SK-N-DZ (cell line): ENCODE data around the gene FPGS. TPM values are rescaled to one million over a fixed set of nuclear protein-coding genes. Genes with fewer than 3 reads are reported as not detected.
"Not testable (repeated sequence)": the region's sequence is repeated elsewhere in the genome, so short reads cannot be mapped to it uniquely, and the experiment has no call there.

ENCODE experiments used
- DNase-seq: peaks from one replicate; pipeline ENCODE4 v3.0.0-alpha.2; 2015; ENCODE audit warnings: low spot score
- polyA plus RNA-seq, 2 experiments: library from polyadenylated mRNA; depleted of rRNA; stranded (reverse); fragments of >200 nt; gene quantifications; 2 replicates each; pipeline ENCODE4 v1.2.3, GENCODE V29; 2014

Gene FPGS, protein sequence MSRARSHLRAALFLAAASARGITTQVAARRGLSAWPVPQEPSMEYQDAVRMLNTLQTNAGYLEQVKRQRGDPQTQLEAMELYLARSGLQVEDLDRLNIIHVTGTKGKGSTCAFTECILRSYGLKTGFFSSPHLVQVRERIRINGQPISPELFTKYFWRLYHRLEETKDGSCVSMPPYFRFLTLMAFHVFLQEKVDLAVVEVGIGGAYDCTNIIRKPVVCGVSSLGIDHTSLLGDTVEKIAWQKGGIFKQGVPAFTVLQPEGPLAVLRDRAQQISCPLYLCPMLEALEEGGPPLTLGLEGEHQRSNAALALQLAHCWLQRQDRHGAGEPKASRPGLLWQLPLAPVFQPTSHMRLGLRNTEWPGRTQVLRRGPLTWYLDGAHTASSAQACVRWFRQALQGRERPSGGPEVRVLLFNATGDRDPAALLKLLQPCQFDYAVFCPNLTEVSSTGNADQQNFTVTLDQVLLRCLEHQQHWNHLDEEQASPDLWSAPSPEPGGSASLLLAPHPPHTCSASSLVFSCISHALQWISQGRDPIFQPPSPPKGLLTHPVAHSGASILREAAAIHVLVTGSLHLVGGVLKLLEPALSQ
- polyA plus RNA-seq (2014; cell fraction: cytosol; rRNA removed), result 66.0 and 76.4 TPM in 2 replicates
- polyA plus RNA-seq (2014; cell fraction: nucleus; rRNA removed), result 139 and 156 TPM in 2 replicates

DNA sequence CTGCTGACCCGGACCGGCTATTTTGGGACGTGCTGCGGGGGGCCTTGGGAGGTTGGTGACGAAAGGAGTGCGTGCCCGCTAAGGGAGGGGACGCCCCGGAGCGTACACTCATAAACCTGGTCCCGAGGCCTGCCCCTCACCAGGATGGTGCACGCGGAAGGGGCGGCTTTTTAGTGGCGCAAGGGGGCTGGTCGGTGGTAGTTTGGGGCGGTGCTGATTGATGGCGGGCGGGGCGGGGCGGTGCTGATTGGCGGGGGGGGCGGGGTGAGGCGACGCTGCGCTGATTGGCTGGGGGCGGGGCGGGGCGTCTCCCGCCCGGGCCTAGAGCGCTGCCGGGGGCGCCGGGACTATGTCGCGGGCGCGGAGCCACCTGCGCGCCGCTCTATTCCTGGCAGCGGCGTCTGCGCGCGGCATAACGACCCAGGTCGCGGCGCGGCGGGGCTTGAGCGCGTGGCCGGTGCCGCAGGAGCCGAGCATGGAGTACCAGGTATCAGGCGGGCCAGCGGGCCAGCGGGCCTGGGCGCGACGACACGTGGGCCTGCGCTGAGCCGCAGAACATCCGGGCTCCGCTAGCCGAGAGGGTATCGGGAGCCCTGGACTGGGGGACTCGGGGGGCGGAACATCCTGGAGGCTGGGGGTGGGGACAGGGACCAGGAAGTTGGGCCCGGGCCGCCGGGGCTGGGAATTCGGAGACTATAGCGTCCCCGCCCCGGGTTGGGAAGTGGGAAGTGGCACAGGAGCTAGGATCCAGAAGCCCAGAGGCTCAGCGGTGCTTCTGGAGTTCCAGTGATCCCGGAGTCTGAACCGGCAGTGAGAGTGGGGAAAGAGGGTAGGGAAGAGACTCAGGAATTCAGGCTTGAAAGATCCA lies at the start of gene FPGS:
Gene FPGS, plus strand, starts transcription at position 307 of the 868 bp plus-strand sequence. Its CDS starts 43 bp downstream, at position 350.
- peak; percentile 83 for DNase-seq

DNA sequence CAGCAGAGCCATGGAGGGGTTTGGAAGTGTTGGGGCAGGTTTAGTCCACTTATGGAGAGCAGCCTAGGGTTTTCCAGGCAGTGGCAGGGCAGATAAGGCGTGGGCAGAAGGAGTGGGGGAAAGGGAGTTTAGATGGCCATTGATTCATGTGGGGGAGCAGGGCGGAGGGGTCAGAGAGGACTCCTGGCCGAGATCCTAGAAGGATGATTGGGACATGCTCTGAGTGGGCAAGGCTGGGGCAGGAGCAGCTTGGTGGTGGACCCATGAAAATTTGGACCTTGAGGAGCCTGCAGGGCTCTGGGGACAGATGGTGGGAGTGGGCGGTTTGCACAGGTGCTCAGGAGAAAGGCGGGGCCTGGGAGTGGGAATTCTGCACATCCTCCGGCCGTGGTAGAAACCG lies 49.5 kb upstream of the FPGS start:
- no peak for DNase-seq

DNA sequence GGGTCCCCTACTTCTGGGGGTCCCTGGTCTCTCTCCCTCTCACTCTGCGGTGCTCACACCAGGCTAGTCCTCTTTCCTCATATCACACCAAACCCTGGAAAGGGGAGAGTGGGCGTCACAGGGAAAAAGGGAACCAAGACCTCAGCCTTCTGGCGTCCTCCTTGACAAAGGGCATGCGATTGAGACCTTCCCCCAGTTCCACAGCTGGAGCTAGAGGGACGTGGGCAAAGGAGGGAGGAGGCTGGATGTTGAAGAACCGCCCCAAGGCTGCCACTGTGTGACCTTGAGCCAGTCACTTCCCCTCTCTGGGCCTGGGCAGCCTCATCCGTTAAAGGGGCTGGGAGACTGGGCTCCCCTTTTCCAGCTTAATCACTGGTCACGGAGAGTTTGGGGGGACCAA lies 49.1 kb upstream of the FPGS start:
- DNase-seq, result no peak

DNA sequence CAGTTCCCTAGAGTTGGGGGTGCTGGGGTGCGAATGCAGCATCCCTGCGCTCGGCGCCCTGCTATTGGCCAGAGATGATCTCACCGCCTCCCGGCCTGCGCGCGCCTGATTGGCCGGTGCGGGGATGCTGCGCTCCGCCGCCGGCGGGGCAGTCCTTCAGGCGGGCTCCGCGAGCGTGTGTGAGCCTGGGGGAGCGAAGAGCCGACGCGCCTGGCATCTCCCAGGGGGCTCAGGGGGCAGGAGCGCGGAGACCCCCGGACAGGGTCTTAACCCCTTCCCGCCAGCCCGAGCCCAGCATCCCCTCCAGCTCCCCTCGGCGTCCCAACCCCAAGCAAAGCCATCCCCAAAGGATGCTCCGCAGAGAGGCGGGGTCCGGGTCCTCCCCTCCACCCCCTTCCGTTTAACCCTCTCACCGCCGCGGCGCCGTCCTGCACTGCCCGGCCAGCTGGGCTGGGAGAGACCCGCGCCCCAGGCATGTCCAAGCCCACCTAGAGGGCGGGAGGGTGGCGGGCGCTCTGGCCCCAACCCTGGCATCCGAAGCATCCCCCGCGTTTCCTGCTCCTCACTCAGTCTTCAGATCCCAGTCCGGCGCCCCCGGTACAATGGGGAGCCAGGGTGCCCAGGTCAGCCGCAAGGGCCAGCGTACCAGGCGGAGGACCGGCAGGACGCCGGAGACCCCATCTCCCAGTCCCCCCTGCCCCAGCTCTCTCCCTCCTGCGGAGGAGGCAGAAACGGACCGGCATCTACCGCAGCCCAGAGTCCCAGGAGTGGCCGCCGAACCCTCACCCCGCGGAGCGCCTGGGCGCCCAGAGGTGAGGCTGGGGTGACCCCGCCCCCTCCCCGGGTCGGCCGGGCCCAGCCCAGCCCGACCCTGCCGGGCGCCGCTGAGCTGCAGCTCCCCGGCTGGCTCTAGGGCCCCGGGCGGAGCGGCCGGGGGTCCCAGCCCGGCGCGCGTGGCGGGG lies 48.3 kb upstream of the FPGS start:
- DNase-seq, result peak; percentile 81

DNA sequence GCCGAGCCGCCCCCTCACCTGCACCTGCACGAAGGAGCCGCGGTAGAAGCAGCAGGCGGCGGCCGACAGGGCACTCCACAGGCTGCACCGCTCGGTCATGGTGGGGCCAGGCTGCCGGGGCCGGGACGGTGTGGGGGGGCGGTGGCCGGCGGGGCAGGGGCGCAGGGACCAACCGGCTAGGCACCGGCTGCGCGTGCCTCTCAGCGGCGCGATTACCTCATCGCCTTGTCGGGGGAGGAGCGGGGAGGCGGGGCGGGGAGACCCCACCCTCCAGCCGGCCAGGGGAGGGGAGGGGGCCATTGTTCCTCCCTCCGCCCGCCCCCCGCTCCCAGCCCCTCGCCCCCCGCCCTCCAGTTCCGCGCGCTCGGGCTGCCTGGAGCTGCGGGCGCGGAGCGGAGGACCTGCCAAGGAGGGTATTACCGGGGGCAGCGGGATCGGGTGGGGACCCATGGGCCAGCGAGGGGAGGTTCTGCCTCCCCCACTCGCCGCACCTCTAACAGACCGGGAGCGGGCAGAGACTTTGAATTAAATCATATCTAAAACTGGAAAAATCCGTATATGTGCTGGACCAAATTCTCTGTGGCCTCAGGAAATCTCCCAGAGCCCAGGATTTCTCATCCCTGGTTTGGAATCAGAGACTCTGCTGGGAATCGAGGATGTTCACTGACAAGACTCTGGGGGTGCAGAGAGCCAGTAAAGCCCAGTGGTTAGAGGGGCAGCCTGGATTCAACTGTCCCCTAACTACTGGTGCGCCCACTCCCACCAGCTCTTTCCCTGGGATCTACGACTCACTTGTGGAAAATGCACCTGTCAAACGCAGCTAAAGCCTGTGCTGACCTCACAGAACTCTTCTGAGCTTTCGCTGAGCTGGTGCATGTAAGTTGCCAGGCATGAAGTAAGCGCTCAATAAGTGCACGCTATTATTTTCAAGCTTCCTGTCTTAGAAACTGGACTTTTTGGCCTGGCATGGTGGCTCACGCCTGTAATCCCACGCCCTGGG lies 47.3 kb upstream of the FPGS start:
- peak; percentile 68 for DNase-seq

DNA sequence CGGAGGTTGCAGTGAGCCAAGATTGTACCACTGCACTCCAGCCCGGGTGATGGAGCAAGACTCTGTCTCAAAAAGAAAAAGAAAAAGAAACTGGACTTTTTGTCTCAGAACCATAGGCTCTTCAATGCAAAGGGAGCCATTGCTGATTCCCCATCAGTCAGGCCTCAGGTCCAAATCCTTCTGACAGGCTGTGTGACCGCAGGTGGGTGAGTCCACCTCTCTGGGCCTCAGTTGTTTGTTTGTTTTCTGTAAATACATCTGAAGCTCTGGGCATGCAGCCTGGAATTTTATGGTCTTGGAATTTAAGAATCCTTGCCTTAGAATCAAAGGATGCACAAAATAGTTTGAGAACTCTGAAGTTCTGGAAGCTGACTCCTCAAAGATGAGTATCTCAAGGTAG lies 46.4 kb upstream of the FPGS start:
- DNase-seq, result no peak

DNA sequence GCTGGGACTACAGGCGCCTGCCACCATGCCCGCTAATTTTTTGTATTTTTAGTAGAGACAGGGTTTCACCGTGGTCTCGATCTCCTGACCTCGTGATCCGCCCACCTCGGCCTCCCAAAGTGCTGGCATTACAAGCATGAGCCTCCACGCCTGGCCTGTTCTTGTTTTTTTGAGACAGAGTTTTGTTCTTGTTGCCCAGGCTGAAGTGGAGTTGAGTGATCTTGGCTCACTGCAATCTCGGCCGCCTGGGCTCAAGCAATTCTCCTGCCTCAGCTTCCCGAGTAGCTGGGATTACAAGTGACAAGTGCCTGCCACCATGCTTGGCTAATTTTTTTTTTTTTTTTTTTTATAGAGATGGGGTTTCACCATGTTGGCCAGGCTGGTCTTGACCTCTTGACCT lies 45.9 kb upstream of the FPGS start:
- DNase-seq, result not testable (repeated sequence)

DNA sequence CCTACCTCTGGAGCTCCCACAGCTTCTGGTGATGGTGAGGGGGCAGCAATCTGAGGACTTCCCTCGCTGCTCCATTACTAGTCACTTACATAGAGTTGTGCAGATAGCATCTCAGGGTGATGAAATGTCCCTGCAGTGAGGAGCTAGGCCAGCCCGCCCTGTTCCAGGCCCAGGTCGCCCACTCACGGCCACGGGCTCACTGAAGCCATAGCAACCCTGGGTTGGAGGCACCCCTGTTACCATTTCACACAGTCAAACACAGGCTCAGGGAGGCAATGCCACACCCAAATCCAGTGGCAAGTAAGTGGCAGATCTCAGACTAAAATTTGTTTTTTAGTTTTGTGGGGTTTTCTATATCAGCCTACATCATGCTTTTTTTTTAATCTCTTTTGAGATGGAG lies 43.8 kb upstream of the FPGS start:
- no peak for DNase-seq

DNA sequence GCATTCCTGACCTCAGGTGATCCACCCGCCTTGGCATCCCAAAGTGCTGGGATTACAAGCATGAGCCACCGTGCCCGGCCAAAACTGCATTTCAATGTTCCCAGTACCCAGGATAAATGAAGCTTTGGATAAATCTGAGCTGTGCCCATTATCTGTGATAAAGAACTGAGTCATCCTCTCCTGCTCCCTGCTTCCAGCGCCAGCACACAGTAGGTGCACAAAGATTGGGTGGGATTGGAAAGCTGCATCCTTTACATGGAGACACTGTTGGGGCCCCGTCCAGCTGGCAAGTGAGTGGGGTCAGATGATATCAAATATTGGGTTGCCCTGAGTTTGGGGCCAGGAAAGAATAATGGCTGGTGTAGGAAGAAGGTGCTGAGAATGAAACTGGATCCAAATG lies 41.6 kb upstream of the FPGS start:
- no peak for DNase-seq

DNA sequence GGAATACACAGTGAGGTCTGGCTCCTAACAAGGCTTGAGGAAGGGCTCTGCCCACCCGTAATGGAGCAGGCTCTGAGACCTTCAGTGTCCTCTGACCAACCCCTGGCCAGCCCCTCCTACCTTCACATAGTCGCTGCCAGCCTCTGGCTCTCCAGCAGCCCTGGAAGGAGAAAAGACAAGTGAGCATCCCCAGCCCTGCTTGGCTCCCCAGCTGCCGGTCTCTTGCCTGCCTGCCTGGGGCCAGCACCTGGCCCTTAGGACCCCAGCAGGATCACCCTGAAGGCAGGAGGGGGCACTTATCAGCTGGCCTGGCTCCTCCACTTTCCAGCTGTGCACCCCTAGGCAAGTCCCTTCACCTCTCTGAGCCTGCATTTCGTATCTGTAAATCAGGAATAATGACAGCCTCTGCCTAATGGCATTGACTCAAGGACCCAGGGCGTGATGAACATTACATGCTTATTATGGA lies 41.2 kb upstream of the FPGS start:
- DNase-seq, result peak; percentile 70

DNA sequence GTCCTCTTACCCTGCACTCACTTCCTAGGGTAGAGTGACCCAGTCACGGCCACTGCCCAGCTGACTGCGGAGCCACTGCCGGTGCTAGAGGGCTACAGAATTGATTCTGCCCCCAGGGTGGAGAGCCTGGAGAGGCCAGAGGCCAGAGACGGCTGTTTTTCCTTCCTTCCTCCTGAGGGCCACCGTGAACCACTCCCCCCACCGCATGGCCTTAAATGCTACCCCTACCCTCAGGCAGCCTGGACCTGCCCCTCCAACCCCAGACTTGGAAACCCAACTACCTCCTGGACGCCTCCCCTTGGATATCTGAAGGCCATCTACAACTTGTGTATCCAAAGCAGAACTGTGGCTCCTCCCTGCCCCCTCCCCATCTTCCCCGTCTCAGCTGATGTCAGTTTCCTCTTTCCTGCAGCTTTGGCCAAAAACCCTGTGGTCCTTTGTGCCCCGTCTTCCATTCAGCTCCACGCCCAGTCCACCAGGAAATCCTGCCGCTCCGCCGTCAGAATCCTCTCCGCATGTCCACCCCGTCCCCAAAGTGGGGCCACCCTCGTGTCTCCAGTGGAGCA lies 40.5 kb upstream of the FPGS start:
- no peak for DNase-seq

DNA sequence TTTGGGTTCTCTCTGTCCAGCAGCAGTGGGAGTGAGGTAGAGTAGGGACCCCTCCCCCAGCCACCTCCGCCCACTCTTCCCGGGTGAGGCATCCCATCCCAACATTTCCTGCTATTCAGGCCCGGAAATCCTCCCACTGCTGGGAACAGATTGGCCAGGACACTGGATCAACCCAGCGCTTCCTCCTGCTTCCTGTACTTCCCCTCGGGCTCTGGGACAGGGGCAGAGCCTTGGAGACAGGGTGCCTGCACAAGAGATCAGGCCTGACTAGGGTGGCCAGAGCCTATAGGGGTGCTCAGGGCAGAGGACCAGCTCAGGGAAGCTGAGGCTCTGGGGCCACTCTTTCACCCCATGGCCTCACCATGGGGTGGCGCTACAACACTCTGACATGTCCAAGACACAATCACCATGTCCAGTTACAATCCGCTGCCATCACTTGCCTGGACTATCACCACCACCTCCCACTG lies 38.7 kb upstream of the FPGS start:
- DNase-seq, result no peak

DNA sequence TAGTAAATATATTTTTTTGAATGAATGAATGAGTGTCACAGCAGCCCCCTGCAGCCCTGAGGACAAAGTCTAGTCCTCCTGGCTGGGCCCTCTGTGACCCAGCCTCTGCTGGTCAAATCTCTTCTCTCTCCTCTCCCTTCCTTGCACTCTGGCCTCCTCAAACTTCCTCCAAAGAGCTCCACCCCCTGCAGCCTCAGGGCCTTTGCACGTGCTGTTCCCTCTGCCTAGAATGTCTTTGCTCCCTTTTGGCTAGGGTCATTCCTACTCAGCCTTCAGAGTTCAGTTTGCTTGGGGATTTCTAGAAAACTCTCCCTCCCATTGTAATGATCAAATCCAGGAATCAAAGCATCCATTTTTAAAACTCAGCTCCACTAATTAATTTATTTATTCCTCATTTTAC lies 37.3 kb upstream of the FPGS start:
- no peak for DNase-seq

DNA sequence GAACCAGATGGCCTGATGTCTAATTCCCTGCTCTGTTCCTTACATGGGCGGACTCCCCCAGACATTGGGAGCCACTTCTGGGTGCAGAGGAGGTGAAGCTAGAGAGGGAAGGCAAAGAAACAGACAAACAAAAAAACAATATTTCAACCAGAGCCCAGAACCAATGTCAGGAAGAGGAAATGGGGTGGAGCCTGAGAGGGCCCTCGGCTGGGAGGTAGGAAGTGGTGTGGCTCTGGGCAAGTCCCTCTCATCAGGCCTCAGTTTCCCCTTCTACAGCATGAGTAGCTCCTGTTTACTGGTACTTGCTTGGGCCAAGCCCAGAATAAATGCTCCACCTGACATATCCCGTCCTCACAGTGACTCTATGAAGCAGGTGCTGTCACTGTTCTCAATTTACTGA lies 35.3 kb upstream of the FPGS start:
- DNase-seq, result no peak

DNA sequence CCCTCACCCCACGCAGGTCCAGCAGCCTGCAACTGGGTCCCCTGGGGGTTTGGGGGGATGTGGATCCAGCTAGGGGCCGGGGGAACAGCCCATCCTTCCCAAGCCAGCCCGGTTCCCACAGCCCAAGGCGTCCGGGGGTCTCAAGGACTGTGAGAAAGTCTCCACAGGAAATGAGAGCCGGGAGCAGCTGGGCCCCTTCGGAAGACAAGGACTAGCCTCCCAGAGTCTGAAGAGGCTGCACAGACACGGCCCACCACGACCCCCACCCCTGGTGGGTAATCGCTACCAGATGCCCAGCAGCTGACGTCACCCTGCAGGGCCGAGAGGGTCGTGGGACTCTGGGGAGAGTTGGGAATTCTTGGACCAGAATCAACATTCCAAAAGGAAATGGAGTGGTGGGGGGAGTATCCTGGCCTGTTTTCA lies 34.8 kb upstream of the FPGS start:
- DNase-seq, result peak; percentile 63

DNA sequence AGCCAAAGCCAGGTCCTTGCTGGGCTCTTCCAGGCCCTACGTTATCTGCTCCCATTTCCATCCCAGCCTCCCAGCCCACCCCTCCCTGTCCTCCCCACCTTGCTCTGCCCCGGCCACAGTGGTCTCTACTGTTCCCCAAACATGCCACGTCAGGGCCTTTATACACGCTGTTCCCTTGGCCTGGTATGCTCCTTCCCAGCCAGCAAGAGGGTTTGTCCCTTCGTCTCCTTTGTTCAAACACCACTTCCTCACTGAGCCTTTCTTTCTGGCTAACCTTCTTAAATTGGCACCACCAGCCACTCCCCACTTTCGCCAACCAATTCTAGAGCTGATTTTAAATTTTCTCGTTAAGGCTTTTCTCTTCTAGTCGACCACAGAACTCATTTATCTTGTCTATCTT lies 34.0 kb upstream of the FPGS start:
- DNase-seq, result no peak

DNA sequence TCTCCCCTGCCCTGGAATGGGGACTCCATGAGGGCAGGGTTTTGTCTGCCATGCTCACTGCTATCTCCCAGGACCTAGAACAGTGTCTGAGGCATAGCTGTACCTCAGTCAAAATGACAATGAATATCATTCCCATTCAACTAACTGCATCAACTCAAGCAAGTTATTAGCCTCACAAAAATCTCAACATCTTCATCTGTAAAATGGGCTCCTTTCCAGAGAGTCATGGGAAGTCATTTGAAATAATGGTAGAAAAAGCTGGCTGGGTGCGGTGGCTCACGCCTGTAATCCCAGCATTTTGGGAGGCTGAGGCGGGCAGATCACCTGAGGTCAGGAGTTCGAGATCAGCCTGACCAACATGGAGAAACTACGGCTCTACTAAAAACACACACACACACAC lies 33.6 kb upstream of the FPGS start:
- no peak for DNase-seq

DNA sequence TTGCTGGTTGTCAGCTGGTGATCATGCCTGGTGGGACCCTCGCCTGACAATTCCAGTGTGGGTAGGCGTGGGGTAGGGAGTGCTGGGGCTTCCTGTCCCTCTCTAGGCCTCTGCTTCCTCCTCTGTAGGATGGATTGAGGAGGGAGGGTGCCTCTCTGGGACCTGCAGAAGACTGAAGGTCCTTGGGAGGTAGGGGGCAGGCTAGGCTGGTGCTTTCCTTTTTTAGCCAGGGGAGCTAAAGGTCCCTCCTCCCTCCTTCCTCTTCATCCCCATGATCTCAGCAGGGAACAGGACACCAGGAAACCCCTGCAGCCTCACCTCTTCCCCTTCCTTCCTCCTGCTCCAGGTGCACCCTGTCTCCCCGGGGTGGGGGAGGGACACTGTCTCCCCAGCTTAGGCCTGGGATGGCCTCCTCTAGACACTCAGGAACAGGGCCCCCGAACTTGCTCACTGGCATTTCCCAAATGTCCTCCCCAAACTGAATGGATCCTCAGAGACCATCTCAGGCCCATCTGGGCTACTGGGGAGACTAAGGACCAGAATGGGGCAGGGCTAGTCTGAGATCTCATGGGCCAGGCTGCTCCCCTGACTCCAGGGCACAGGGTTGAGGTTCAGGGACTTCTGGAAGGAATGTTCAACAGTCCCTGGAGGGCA lies 32.6 kb upstream of the FPGS start:
- DNase-seq, result no peak

DNA sequence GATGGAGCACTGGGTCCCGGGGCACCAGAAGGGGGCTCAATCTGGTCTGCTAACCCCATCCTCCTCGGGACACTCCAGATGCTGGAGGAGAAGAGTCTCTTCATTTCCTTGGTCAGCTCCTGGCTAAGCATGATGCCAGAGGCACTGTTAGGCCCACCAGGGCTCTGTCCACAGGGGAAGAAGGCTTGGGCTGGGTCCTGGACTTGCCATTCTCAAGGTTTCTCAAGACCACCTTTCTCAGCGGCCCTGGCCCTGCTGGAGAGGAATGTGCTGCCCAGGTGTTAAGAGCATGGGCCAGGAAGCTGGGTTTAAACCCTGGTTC lies 32.1 kb upstream of the FPGS start:
- no peak for DNase-seq
